ENCODE measurements around the gene NETO1.

NETO1 gene

DNA sequence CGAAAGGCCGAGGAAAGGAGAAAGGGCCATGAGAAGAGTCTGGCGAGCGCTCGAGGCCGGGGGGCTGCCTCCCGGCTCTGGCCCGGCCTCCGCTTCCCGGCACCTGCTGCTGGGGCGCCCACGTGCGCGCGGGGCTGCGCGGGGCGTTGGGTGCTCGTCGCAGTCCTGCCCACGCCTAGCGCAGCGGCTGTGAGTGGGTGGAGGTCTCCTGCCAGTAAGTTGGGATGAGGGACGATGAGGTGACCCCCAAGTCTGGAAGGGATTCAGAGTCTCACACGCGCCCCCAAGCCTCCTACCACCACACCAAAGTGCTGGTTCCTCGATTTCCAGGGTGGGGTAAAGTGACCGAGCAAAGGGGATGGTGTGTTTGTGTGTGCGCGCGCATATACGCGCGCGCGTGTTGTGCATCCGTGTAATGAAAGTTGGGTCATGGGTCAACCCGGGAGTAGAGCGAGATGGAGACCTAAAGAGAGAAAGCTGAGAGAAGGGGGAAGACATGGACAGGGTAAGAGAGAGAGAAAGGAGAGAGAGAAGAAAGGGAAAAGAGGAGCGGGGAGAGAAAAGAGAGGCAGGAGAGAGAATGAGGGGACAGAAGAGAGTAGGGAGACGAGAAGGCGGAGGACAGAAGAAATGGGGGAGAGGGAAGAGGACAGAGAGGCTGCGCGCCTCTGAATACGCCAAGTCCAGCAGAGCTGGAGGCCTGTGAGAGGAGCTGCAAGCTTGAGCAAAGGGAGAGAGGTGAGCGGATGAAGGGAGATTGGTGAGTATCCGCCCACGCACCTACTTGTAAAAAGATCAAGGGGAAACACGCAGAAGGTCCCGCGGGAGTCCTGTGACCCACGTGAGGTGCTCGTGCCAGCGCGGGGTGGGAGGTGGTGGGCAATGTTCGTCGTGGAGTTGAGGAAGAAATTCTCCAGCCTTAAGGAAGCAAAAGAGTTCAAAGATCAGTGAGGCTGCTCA lies 1.7 kb upstream of the NETO1 start:
- peaks cover 74% of the 10 kb centered on the region for H3K27me3 ChIP-seq (ENCODE audit: control insufficient read depth, insufficient read depth, low read length, poor library complexity, severe bottlenecking)
- peaks cover 6% of the 10 kb centered on the region for H3K4me1 ChIP-seq (ENCODE audit: control insufficient read depth, insufficient read depth, low read length)
- H3K4me3 ChIP-seq (ENCODE audit: insufficient read depth, low read depth, low read length), result peak overlapping the region; percentile 53
- H3K27ac ChIP-seq (ENCODE audit: insufficient read depth, low read depth, low read length, poor library complexity, severe bottlenecking), result no peak overlapping the region
- H3K36me3 ChIP-seq (ENCODE audit: control insufficient read depth, insufficient read depth, low read length), result no peaks in the 10 kb centered on the region
- 5% methylated on average over 57 of the region's 57 CpGs for WGBS, 2 experiments
- no peaks in the 10 kb centered on the region for H3K9me3 ChIP-seq (ENCODE audit: control insufficient read depth, low read length)

DNA sequence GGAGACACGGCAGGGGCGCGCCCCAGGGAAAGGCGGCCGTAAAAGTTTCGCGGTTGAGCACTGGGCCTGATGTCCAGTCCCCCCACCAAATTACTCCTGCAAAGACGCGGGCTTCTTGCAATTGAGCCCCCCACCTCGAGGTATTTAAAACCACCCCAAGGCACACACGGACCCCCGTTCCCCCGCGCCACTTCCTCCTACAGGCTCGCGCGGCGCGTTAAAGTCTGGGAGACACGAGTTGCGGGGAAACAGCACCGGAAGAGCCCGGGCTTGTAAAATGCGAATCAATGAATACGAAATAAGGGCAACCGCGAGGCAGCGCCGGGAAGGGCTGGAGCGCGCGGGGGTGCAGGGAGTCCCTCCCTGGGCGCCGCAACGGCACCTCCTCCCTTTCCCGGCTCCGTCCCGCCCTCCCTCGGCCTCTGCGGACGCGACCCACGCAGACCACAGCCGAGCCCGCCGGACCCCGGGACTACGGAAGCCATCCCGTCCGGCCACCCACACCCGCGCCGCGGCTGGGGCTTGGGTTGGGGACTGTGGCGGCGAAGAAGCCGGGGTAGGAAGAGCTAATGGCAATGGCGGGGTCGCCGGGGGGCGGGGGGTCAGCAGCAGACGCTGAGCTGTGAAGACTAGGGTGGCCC lies 918 bp upstream of the NETO1 start:
- H3K4me1 ChIP-seq (ENCODE audit: control insufficient read depth, insufficient read depth, low read length), result peaks cover 6% of the 10 kb centered on the region
- WGBS, 2 experiments, result 0 to 1% methylated on average over 62 of the region's 62 CpGs
- peak overlapping the region; percentile 53 for H3K4me3 ChIP-seq (ENCODE audit: insufficient read depth, low read depth, low read length)
- no peak overlapping the region for H3K27ac ChIP-seq (ENCODE audit: insufficient read depth, low read depth, low read length, poor library complexity, severe bottlenecking)
- H3K36me3 ChIP-seq (ENCODE audit: control insufficient read depth, insufficient read depth, low read length), result no peaks in the 10 kb centered on the region
- no peaks in the 10 kb centered on the region for H3K9me3 ChIP-seq (ENCODE audit: control insufficient read depth, low read length)
- H3K27me3 ChIP-seq (ENCODE audit: control insufficient read depth, insufficient read depth, low read length, poor library complexity, severe bottlenecking), result peaks cover 74% of the 10 kb centered on the region

DNA sequence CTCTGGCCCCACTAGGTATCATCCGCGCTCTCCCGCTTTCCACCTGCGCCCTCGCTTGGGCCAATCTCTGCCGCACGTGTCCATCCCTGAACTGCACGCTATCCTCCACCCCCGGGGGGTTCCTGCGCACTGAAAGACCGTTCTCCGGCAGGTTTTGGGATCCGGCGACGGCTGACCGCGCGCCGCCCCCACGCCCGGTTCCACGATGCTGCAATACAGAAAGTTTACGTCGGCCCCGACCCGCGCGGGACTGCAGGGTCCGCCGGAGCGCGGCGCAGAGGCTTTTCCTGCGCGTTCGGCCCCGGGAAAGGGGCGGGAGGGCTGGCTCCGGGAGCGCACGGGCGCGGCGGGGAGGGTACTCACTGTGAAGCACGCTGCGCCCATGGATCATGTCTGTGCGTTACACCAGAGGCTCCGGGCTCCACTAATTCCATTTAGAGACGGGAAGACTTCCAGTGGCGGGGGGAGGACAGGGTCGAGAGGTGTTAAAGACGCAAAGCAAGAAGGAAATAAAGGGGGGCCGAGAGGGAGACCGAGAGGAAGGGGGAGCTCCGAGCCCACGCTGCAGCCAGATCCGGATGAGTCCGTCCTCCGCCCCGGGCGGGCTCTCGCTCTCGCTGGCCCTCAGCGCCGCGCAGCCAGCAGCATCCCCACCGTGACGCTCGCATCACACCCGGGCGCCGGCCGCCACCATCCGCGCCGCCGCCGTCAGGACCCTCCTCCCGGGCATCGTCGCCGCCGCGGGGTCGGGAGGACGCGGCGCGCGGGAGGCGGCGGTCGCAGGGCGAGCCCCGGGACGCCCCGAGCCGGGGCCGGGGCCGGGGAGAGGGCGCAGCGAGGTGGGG lies 664 bp downstream of the NETO1 start:
- Histone ChIP-seq H3K36me3 (ENCODE audit: control insufficient read depth, insufficient read depth, low read length) (no peaks in the 10 kb centered on the region), H3K4me3 (ENCODE audit: insufficient read depth, low read depth, low read length) (peak overlapping the region; percentile 53), H3K27ac (ENCODE audit: insufficient read depth, low read depth, low read length, poor library complexity, severe bottlenecking) (no peak overlapping the region), H3K4me1 (ENCODE audit: control insufficient read depth, insufficient read depth, low read length) (peaks cover 6% of the 10 kb centered on the region), H3K27me3 (ENCODE audit: control insufficient read depth, insufficient read depth, low read length, poor library complexity, severe bottlenecking) (peaks cover 72% of the 10 kb centered on the region), H3K9me3 (ENCODE audit: control insufficient read depth, low read length) (no peaks in the 10 kb centered on the region)
- 0 to 1% methylated on average over 102 of the region's 102 CpGs for WGBS, 2 experiments

DNA sequence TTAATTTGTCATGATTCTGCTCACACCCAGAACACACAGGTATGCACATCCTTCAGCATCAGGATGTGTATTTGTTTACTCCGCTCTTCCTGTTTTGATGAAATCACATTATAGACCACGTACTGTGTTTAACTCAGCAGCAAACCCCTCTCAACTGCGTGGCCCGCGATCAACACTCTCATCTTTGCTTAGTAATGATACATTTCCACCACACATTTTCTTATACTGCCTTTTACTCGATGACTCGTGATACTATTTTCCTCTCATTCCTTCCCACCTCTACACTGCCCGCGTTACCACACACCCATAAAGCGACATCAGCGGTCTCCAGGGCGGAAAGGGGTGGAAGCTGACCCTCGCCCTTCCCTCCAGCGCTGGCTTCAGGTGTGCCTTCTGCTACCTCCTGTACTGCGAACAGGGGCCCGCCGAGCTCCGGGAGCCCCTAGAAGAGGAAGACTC lies 1.3 kb downstream of the NETO1 start:
- H3K27ac ChIP-seq (ENCODE audit: insufficient read depth, low read depth, low read length, poor library complexity, severe bottlenecking), result no peak overlapping the region
- no peaks in the 10 kb centered on the region for H3K36me3 ChIP-seq (ENCODE audit: control insufficient read depth, insufficient read depth, low read length)
- peak overlapping the region; percentile 53 for H3K4me3 ChIP-seq (ENCODE audit: insufficient read depth, low read depth, low read length)
- WGBS, 2 experiments, result 9% methylated on average over 18 of the region's 18 CpGs
- no peaks in the 10 kb centered on the region for H3K9me3 ChIP-seq (ENCODE audit: control insufficient read depth, low read length)
- peaks cover 6% of the 10 kb centered on the region for H3K4me1 ChIP-seq (ENCODE audit: control insufficient read depth, insufficient read depth, low read length)
- H3K27me3 ChIP-seq (ENCODE audit: control insufficient read depth, insufficient read depth, low read length, poor library complexity, severe bottlenecking), result peaks cover 66% of the 10 kb centered on the region

DNA sequence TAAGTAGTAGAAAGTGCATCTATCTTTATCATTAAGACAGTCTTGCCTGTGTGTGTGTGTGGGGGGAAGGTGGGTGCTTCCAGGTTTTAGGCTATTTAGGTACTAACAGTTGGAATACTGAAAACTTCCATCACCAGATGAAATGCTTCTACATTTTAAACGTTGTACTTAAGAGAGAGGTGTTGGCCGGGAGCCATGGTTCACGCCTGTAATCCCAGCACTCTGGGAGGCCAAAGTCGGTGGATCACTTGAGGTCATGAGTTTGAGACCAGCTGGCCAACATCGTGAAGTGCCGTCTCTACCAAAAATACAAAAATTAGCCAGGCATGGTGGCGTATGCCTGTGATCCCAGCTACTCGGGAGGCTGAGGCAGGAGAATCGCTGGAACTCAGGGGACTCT lies 4.0 kb downstream of the NETO1 start:
- Histone ChIP-seq H3K4me1 (ENCODE audit: control insufficient read depth, insufficient read depth, low read length) (no peaks in the 10 kb centered on the region), H3K27ac (ENCODE audit: insufficient read depth, low read depth, low read length, poor library complexity, severe bottlenecking) (no peak overlapping the region), H3K36me3 (ENCODE audit: control insufficient read depth, insufficient read depth, low read length) (no peaks in the 10 kb centered on the region), H3K27me3 (ENCODE audit: control insufficient read depth, insufficient read depth, low read length, poor library complexity, severe bottlenecking) (peaks cover 39% of the 10 kb centered on the region), H3K4me3 (ENCODE audit: insufficient read depth, low read depth, low read length) (no peak overlapping the region), H3K9me3 (ENCODE audit: control insufficient read depth, low read length) (no peaks in the 10 kb centered on the region)
- WGBS, 2 experiments, result 96% methylated on average over 9 of the region's 9 CpGs

DNA sequence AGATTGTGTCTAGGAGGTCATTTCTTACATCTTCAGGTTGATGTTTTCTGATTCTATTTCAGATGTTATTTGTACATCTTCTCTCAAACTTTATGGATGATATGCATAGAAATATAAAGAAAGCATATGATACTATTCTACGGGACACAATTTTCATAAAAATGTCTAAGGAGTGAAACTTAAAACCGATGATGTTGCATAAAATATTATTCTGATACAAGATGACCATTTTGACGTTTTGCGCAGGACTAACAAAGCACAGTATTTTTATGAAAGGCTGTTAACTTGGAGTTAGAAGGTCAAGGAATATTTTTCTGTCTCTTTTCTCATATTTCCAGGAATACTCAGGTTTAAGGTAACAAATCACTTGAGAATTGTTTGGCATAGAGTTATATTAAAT lies 8.7 kb downstream of the NETO1 start:
- 96 to 100% methylated on average over 3 to 4 of the region's 4 CpGs for WGBS, 2 experiments
- Histone ChIP-seq H3K27me3 (ENCODE audit: control insufficient read depth, insufficient read depth, low read length, poor library complexity, severe bottlenecking) (no peaks in the 10 kb centered on the region), H3K27ac (ENCODE audit: insufficient read depth, low read depth, low read length, poor library complexity, severe bottlenecking) (no peak overlapping the region), H3K4me1 (ENCODE audit: control insufficient read depth, insufficient read depth, low read length) (no peaks in the 10 kb centered on the region), H3K9me3 (ENCODE audit: control insufficient read depth, low read length) (no peaks in the 10 kb centered on the region), H3K4me3 (ENCODE audit: insufficient read depth, low read depth, low read length) (no peak overlapping the region), H3K36me3 (ENCODE audit: control insufficient read depth, insufficient read depth, low read length) (no peaks in the 10 kb centered on the region)

DNA sequence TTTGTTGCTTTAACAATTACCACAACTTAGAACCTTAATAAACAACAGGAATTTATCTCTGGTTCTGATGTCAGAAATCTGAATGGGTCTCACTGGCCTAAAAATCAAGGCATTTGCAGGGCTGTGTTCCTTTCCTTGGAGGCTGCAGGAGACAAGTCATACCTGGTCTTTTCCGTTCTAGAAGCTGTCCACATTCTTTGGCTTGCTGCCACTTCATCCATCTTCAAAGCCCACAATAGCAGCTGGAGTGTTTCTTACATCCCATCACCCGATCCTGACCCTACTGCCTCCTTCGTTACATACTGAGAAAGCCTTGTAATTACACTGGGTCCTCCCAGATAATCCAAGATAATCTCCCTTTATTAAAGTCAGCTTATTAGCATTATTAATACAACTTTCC lies 18.1 kb downstream of the NETO1 start:
- H3K27ac ChIP-seq (ENCODE audit: insufficient read depth, low read depth, low read length, poor library complexity, severe bottlenecking), result no peak overlapping the region
- no peak overlapping the region for H3K4me3 ChIP-seq (ENCODE audit: insufficient read depth, low read depth, low read length)
- H3K9me3 ChIP-seq (ENCODE audit: control insufficient read depth, low read length), result no peaks in the 10 kb centered on the region
- no peaks in the 10 kb centered on the region for H3K4me1 ChIP-seq (ENCODE audit: control insufficient read depth, insufficient read depth, low read length)
- WGBS, 2 experiments, result 92% methylated on average over 3 of the region's 3 CpGs
- H3K27me3 ChIP-seq (ENCODE audit: control insufficient read depth, insufficient read depth, low read length, poor library complexity, severe bottlenecking), result no peaks in the 10 kb centered on the region
- H3K36me3 ChIP-seq (ENCODE audit: control insufficient read depth, insufficient read depth, low read length), result no peaks in the 10 kb centered on the region

DNA sequence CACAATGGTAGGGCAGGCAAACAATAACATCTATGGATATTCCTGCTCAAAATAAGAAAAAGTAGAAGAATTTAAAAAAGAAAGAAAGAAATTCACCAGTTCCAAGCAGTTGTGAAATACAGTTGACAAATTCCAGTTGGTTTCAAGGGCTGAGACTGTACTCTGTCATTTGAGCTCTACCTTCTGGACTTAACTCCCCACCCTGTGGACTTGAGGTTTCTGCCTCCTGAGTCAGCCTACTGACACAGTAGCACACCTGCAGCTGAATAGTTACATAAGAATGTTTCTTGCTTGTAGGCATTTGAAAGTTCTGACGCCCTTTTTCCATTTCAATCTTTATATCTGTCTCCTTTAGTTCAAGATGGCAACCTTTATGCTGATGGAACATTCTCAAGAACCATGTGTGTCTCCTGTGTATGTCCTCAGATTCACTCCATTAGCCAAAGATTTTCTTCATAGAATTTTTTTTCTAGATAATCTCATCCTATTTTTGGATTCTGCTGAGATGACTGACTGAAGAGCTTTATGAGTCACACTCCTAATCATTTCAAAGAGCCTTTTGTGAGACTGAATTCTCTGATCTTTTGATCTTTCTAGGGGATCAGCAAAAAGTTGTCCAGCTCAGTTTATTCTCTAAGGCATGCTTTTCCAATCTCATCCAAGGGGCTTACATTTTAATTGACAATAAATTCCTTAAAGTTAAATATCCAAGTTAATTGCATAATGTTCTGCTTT lies 19.1 kb downstream of the NETO1 start:
- Histone ChIP-seq H3K27ac (ENCODE audit: insufficient read depth, low read depth, low read length, poor library complexity, severe bottlenecking) (no peak overlapping the region), H3K36me3 (ENCODE audit: control insufficient read depth, insufficient read depth, low read length) (no peaks in the 10 kb centered on the region), H3K4me3 (ENCODE audit: insufficient read depth, low read depth, low read length) (no peak overlapping the region), H3K4me1 (ENCODE audit: control insufficient read depth, insufficient read depth, low read length) (no peaks in the 10 kb centered on the region), H3K27me3 (ENCODE audit: control insufficient read depth, insufficient read depth, low read length, poor library complexity, severe bottlenecking) (no peaks in the 10 kb centered on the region), H3K9me3 (ENCODE audit: control insufficient read depth, low read length) (no peaks in the 10 kb centered on the region)
- WGBS, 2 experiments, result 39 to 65% methylated on average over 1 of the region's 1 CpG

DNA sequence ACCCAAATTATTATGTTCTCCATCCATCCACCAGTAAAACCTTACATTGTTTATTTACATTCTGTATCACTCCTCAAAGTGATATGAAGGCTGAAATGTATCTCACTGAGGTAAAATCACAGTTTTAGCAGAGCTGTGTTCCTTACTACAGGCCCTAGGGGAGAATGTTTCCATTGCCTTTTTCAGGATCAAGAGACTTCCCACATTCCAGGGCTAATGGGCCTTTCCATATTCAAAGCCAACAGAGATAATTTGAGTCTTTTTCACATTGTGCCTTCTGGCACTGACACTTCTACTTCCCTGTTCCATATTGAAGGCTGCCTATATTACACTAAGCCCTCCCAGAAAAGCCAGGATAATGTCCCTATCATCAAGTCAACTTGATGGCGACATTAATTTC lies 20.0 kb downstream of the NETO1 start:
- no peak overlapping the region for H3K27ac ChIP-seq (ENCODE audit: insufficient read depth, low read depth, low read length, poor library complexity, severe bottlenecking)
- 89 to 93% methylated on average over 1 of the region's 1 CpG for WGBS, 2 experiments
- no peak overlapping the region for H3K4me3 ChIP-seq (ENCODE audit: insufficient read depth, low read depth, low read length)
- no peaks in the 10 kb centered on the region for H3K36me3 ChIP-seq (ENCODE audit: control insufficient read depth, insufficient read depth, low read length)
- no peaks in the 10 kb centered on the region for H3K27me3 ChIP-seq (ENCODE audit: control insufficient read depth, insufficient read depth, low read length, poor library complexity, severe bottlenecking)
- H3K4me1 ChIP-seq (ENCODE audit: control insufficient read depth, insufficient read depth, low read length), result no peaks in the 10 kb centered on the region
- no peaks in the 10 kb centered on the region for H3K9me3 ChIP-seq (ENCODE audit: control insufficient read depth, low read length)

All from ectodermal cell (in vitro differentiated cells).